Psoas muscle (tissue), 8 donors: ENCODE data around the gene CPNE2. TPM values are rescaled to one million over a fixed set of nuclear protein-coding genes. Genes with fewer than 3 reads are reported as not detected.

ENCODE experiments used
- ATAC-seq, 4 donors: fragments of 200-7000 bp; cut with Tn5 transposase; one replicate each; pipeline ENCODE4 v1.9.1; 2020; ENCODE audit warnings: moderate library complexity in 3 of 4, mild to moderate bottlenecking in 2 of 4
- DNase-seq, 2 donors: peaks; one replicate each; pipeline ENCODE4 v3.0.0-alpha.2; 2020
- H3K27ac ChIP-seq: fragments of 200-600 bp; one replicate; pipeline ENCODE4 v1.8.0; 2022
- H3K27me3 ChIP-seq, 3 donors: fragments of 200-600 bp in 1 of 3; one replicate each; pipeline versions ENCODE4 v1.6.1 to v1.8.0; 2013 to 2022; ENCODE audit warnings: low read length in 2 of 3, mild to moderate bottlenecking in 2 of 3, moderate library complexity in 1 of 3; ENCODE audit not compliant: insufficient read depth in 3 of 3
- H3K36me3 ChIP-seq, 2 donors: fragments of 200-600 bp in 1 of 2; one replicate each; pipeline versions ENCODE4 v1.6.1 to v1.8.0; 2013 to 2022; ENCODE audit warnings: low read depth in 1 of 2, mild to moderate bottlenecking in 1 of 2, moderate library complexity in 1 of 2; ENCODE audit not compliant: insufficient read depth in 1 of 2
- H3K4me1 ChIP-seq: fragments of 200-600 bp; one replicate; pipeline ENCODE4 v1.8.0; 2022
- H3K4me3 ChIP-seq: fragments of 200-600 bp; one replicate; pipeline ENCODE4 v1.8.0; 2022; ENCODE audit warnings: mild to moderate bottlenecking
- H3K9me3 ChIP-seq: fragments of 200-600 bp; one replicate; pipeline ENCODE4 v1.8.0; 2022
- CTCF ChIP-seq: fragments of 200-600 bp; IDR thresholded peaks from one replicate; pipeline ENCODE4 v1.8.0; 2022; ENCODE audit warnings: antibody characterized with exemption
- WGBS, 3 donors: extraction: QIAGEN DNeasy Blood & Tissue Kit; methylation state at CpG; one replicate each; pipeline versions ENCODE4 v1.1.6 to v1.1.7; 2013; 5-methylcytosine and 5-hydroxymethylcytosine counted together
- intact Hi-C, 2 donors: fragments of 100-400 bp; cut with DNase I; formaldehyde crosslinking; loops; one replicate each; pipeline versions ENCODE4 v1.11.0 to v1.14.2; 2022
- polyA plus RNA-seq, 3 donors: library from polyadenylated mRNA; stranded (reverse); fragments of 200-250 nt; gene quantifications; one replicate each; pipeline ENCODE4 v1.2.3, GENCODE V29; 2013
- total RNA-seq, 4 donors: library from RNA; stranded (reverse); fragmentation: NEBNext Ultra II Directional in 2 of 4; extraction: Animal tissue kit (Norgen Biotek cat#: 25700) in 2 of 4; gene quantifications; one replicate each; pipeline versions ENCODE4 v1.2.1 to v1.2.4, GENCODE V29; 2021 to 2023
- donor health status: healthy with polysubstance abuse.
- donor health status: DM: no; HTN: no; CAD: no; lungs with moderate emphysema.
- donor health status: Bipolar disorder and iron deficiency.
- donor health status: healthy.
- donor health status: DM: yes; HTN: yes; CAD: no.
- donor health status: DM: no; HTN: no; CAD: no.
- donor health status: DM: no; HTN: no; CAD: no.
- donor health status: DM: yes; HTN: yes; CAD: no.

CPNE2 gene
- total and polyA plus RNA-seq, 7 donors: 8.1 to 16.9 (median 12.4) TPM

GRCh38 chr16:57157533-57157932, 65.2 kb downstream of the CPNE2 start:
- H3K36me3 ChIP-seq: peaks cover 2 to 92% of the 10 kb centered on the region in 2 donors

GRCh38 chr16:57159447-57159846, 67.1 kb downstream of the CPNE2 start:
- Histone ChIP-seq H3K4me1 (no peaks in the 10 kb centered on the region), H3K36me3 (peaks cover 7 to 92% of the 10 kb centered on the region in 2 donors), H3K27ac (no peak overlapping the region), H3K4me3 (no peak overlapping the region), H3K27me3 (no peaks in the 10 kb centered on the region), H3K9me3 (no peaks in the 10 kb centered on the region)
- no peak for TF ChIP-seq CTCF
- WGBS, 3 donors: 61 to 70% (median 67%) methylated on average over 4 of the region's 4 CpGs
- intact Hi-C loops: loop anchor here in 1 of 2 donors (10.0 kb wide), 1 partner anchor 55 kb away; no protein-coding TSS in a partner anchor
- DNase-seq: no peak
- no peak for ATAC-seq

More at GRCh38 chr16:57157533-57157932, 65.2 kb downstream of the CPNE2 start:
- no peaks in the 10 kb centered on the region for H3K27me3 ChIP-seq
- no peak overlapping the region for H3K27ac ChIP-seq
- H3K9me3 ChIP-seq: no peaks in the 10 kb centered on the region
- TF ChIP-seq CTCF: no peak
- intact Hi-C loops: loop anchor here in 1 of 2 donors (10.0 kb wide), 1 partner anchor 57 kb away; no protein-coding TSS in a partner anchor
- DNase-seq (no peak), ATAC-seq (no peak)
- 100% methylated on average over 1 of the region's 1 CpG for WGBS, 3 donors
- no peak overlapping the region for H3K4me3 ChIP-seq
- H3K4me1 ChIP-seq: no peaks in the 10 kb centered on the region

- Histone ChIP-seq H3K4me3 (no peak overlapping the region), H3K27me3 (no peaks in the 10 kb centered on the region), H3K9me3 (no peaks in the 10 kb centered on the region), H3K4me1 (no peaks in the 10 kb centered on the region), H3K27ac (no peak overlapping the region), H3K36me3 (peaks cover 15 to 91% of the 10 kb centered on the region in 2 donors)
- ATAC-seq: no peak
- intact Hi-C loops: no loop called here
- DNase-seq: no peak
- 40 to 52% (median 49%) methylated on average over 1 of the region's 1 CpG for WGBS, 3 donors
- TF ChIP-seq CTCF: no peak
Observed at GRCh38 chr16:57163842-57164241, 71.5 kb downstream of the CPNE2 start.

- DNase-seq (no peak), ATAC-seq (no peak)
- H3K4me3 ChIP-seq: no peak overlapping the region
- 86 to 90% (median 88%) methylated on average over 5 of the region's 5 CpGs for WGBS, 3 donors
- H3K36me3 ChIP-seq: peaks cover 15 to 93% of the 10 kb centered on the region in 2 donors
- H3K27ac ChIP-seq: no peak overlapping the region
- H3K9me3 ChIP-seq: no peaks in the 10 kb centered on the region
- H3K27me3 ChIP-seq: no peaks in the 10 kb centered on the region
- H3K4me1 ChIP-seq: no peaks in the 10 kb centered on the region
- no peak for TF ChIP-seq CTCF
- intact Hi-C loops: loop anchor here in 1 of 2 donors (5.0 kb wide), 1 partner anchor 83 kb away; no protein-coding TSS in a partner anchor
Observed at GRCh38 chr16:57165483-57165882, 73.1 kb downstream of the CPNE2 start.

- peaks cover 17 to 94% of the 10 kb centered on the region in 2 donors for H3K36me3 ChIP-seq
- intact Hi-C loops: loop anchor here in 1 of 2 donors (5.0 kb wide), 1 partner anchor 84 kb away; no protein-coding TSS in a partner anchor
- H3K4me3 ChIP-seq: no peak overlapping the region
- DNase-seq (no peak), ATAC-seq (no peak)
- H3K27ac ChIP-seq: no peak overlapping the region
- H3K4me1 ChIP-seq: no peaks in the 10 kb centered on the region
- TF ChIP-seq CTCF: no peak
- WGBS, 3 donors: 79 to 92% (median 84%) methylated on average over 3 of the region's 3 CpGs
- no peaks in the 10 kb centered on the region for H3K27me3 ChIP-seq
- H3K9me3 ChIP-seq: no peaks in the 10 kb centered on the region
Observed at GRCh38 chr16:57165938-57166337, 73.6 kb downstream of the CPNE2 start.
